ENCODE measurements around the gene SPON1.
A peak's percentile ranks its signal among the peaks of the same experiment; 100 is the strongest.
"Not testable (repeated sequence)": the region's sequence is repeated elsewhere in the genome, so short reads cannot be mapped to it uniquely, and the experiment has no call there.

Gene SPON1

GRCh38 chr11:13929395-13929891 is 33.1 kb upstream of the SPON1 start:
- Histone ChIP-seq H3K4me3 (ENCODE audit: control insufficient read depth in 1 of 7, extremely low read depth in 1 of 7, insufficient read depth in 4 of 7, low read depth in 2 of 7, low read length in 6 of 7) (no peak overlapping the region), H3K36me3 (ENCODE audit: control insufficient read depth in 4 of 4, insufficient read depth in 4 of 4, low read length in 3 of 4) (no peaks in the 10 kb centered on the region), H3K27me3 (replicated peaks in 2 of 5; ENCODE audit: control insufficient read depth in 4 of 5, insufficient read depth in 5 of 5, low read length in 4 of 5) (no peaks in the 10 kb centered on the region), H3K4me1 (ENCODE audit: control extremely low read depth in 1 of 4, control insufficient read depth in 4 of 4, insufficient read depth in 4 of 4, low read length in 3 of 4) (peaks cover 1 to 27% (median 9%) of the 10 kb centered on the region in 4 experiments), H3K27ac (ENCODE audit: insufficient read depth in 1 of 2, low read depth in 1 of 2, low read length in 2 of 2, poor library complexity in 1 of 2, severe bottlenecking in 2 of 2) (no peak overlapping the region), H3K9me3 (ENCODE audit: control extremely low read depth in 1 of 5, control insufficient read depth in 4 of 5, insufficient read depth in 2 of 5, low read depth in 1 of 5, low read length in 4 of 5) (peaks cover 0 to 2% (median 0%) of the 10 kb centered on the region in 5 experiments)
- POLR2A ChIA-PET, result no interaction called here
- CTCF ChIA-PET, result no interaction called here
- DNase-seq, result no peak
- WGBS (ENCODE audit: insufficient coverage), result 95% methylated on average over 3 of the region's 3 CpGs

- WGBS (ENCODE audit: insufficient coverage), result 86% methylated on average over 2 of the region's 4 CpGs
- Histone ChIP-seq H3K4me3 (ENCODE audit: control insufficient read depth in 1 of 7, extremely low read depth in 1 of 7, insufficient read depth in 4 of 7, low read depth in 2 of 7, low read length in 6 of 7) (no peak overlapping the region), H3K36me3 (ENCODE audit: control insufficient read depth in 4 of 4, insufficient read depth in 4 of 4, low read length in 3 of 4) (no peaks in the 10 kb centered on the region), H3K27ac (ENCODE audit: insufficient read depth in 1 of 2, low read depth in 1 of 2, low read length in 2 of 2, poor library complexity in 1 of 2, severe bottlenecking in 2 of 2) (no peak overlapping the region), H3K4me1 (ENCODE audit: control extremely low read depth in 1 of 4, control insufficient read depth in 4 of 4, insufficient read depth in 4 of 4, low read length in 3 of 4) (peaks cover 0 to 11% (median 1%) of the 10 kb centered on the region in 4 experiments), H3K9me3 (ENCODE audit: control extremely low read depth in 1 of 5, control insufficient read depth in 4 of 5, insufficient read depth in 2 of 5, low read depth in 1 of 5, low read length in 4 of 5) (peaks cover 0 to 2% (median 0%) of the 10 kb centered on the region in 5 experiments), H3K27me3 (replicated peaks in 2 of 5; ENCODE audit: control insufficient read depth in 4 of 5, insufficient read depth in 5 of 5, low read length in 4 of 5) (no peaks in the 10 kb centered on the region)
- DNase-seq, result no peak
- ChIA-PET POLR2A (no interaction called here), CTCF (interaction anchor here (1.8 kb wide), 1 partner anchor 155 kb away, joined by 3 read pairs; no protein-coding TSS in a partner anchor)
Observed at GRCh38 chr11:13931356-13931755, 31.2 kb upstream of the SPON1 start.

- not testable (repeated sequence) for H3K27ac ChIP-seq (ENCODE audit: insufficient read depth in 1 of 2, low read depth in 1 of 2, low read length in 2 of 2, poor library complexity in 1 of 2, severe bottlenecking in 2 of 2)
- 83% methylated on average over 1 of the region's 4 CpGs for WGBS (ENCODE audit: insufficient coverage)
Observed at GRCh38 chr11:13937154-13937553, 25.4 kb upstream of the SPON1 start.

GRCh38 chr11:13938829-13939228 is 23.7 kb upstream of the SPON1 start:
- H3K4me3 ChIP-seq (ENCODE audit: control insufficient read depth in 1 of 7, extremely low read depth in 1 of 7, insufficient read depth in 4 of 7, low read depth in 2 of 7, low read length in 6 of 7); POLR2A ChIA-PET; H3K27me3 ChIP-seq (replicated peaks in 2 of 5; ENCODE audit: control insufficient read depth in 4 of 5, insufficient read depth in 5 of 5, low read length in 4 of 5); H3K9me3 ChIP-seq (ENCODE audit: control extremely low read depth in 1 of 5, control insufficient read depth in 4 of 5, insufficient read depth in 2 of 5, low read depth in 1 of 5, low read length in 4 of 5); H3K4me1 ChIP-seq (ENCODE audit: control extremely low read depth in 1 of 4, control insufficient read depth in 4 of 4, insufficient read depth in 4 of 4, low read length in 3 of 4); H3K36me3 ChIP-seq (ENCODE audit: control insufficient read depth in 4 of 4, insufficient read depth in 4 of 4, low read length in 3 of 4); DNase-seq; H3K27ac ChIP-seq (ENCODE audit: insufficient read depth in 1 of 2, low read depth in 1 of 2, low read length in 2 of 2, poor library complexity in 1 of 2, severe bottlenecking in 2 of 2): not testable (repeated sequence)
- CTCF ChIA-PET, result interaction anchor here (1.7 kb wide), 1 partner anchor 12 kb away, joined by 4 read pairs; no protein-coding TSS in a partner anchor
- WGBS (ENCODE audit: insufficient coverage), result 99% methylated on average over 9 of the region's 10 CpGs

More at GRCh38 chr11:13937154-13937553, 25.4 kb upstream of the SPON1 start:
- POLR2A ChIA-PET; CTCF ChIA-PET; H3K4me1 ChIP-seq (ENCODE audit: control extremely low read depth in 1 of 4, control insufficient read depth in 4 of 4, insufficient read depth in 4 of 4, low read length in 3 of 4); H3K36me3 ChIP-seq (ENCODE audit: control insufficient read depth in 4 of 4, insufficient read depth in 4 of 4, low read length in 3 of 4); H3K4me3 ChIP-seq (ENCODE audit: control insufficient read depth in 1 of 7, extremely low read depth in 1 of 7, insufficient read depth in 4 of 7, low read depth in 2 of 7, low read length in 6 of 7); H3K27me3 ChIP-seq (replicated peaks in 2 of 5; ENCODE audit: control insufficient read depth in 4 of 5, insufficient read depth in 5 of 5, low read length in 4 of 5); DNase-seq; H3K9me3 ChIP-seq (ENCODE audit: control extremely low read depth in 1 of 5, control insufficient read depth in 4 of 5, insufficient read depth in 2 of 5, low read depth in 1 of 5, low read length in 4 of 5): not testable (repeated sequence)

- H3K4me3 ChIP-seq (ENCODE audit: control insufficient read depth in 1 of 7, extremely low read depth in 1 of 7, insufficient read depth in 4 of 7, low read depth in 2 of 7, low read length in 6 of 7), result no peak overlapping the region
- no peak overlapping the region for H3K27ac ChIP-seq (ENCODE audit: insufficient read depth in 1 of 2, low read depth in 1 of 2, low read length in 2 of 2, poor library complexity in 1 of 2, severe bottlenecking in 2 of 2)
- CTCF ChIA-PET, result interaction anchor here (1.2 to 1.7 kb wide), 3 partner anchors 12 to 14 kb away, joined by 3 to 4 read pairs (median 3); no protein-coding TSS in a partner anchor
- peaks cover 0 to 2% (median 0%) of the 10 kb centered on the region in 5 experiments for H3K9me3 ChIP-seq (ENCODE audit: control extremely low read depth in 1 of 5, control insufficient read depth in 4 of 5, insufficient read depth in 2 of 5, low read depth in 1 of 5, low read length in 4 of 5)
- H3K27me3 ChIP-seq (replicated peaks in 2 of 5; ENCODE audit: control insufficient read depth in 4 of 5, insufficient read depth in 5 of 5, low read length in 4 of 5), result peaks cover 0 to 2% (median 0%) of the 10 kb centered on the region in 5 experiments
- DNase-seq, result peak in 1 of 3 donors; percentile 26
- no peaks in the 10 kb centered on the region for H3K36me3 ChIP-seq (ENCODE audit: control insufficient read depth in 4 of 4, insufficient read depth in 4 of 4, low read length in 3 of 4)
- POLR2A ChIA-PET, result interaction anchor here (0.6 kb wide), 2 partner anchors 24 to 66 kb away, joined by 3 to 4 read pairs; no protein-coding TSS in a partner anchor
- H3K4me1 ChIP-seq (ENCODE audit: control extremely low read depth in 1 of 4, control insufficient read depth in 4 of 4, insufficient read depth in 4 of 4, low read length in 3 of 4), result peaks cover 0 to 6% (median 0%) of the 10 kb centered on the region in 4 experiments
- WGBS (ENCODE audit: insufficient coverage), result 85% methylated on average over 7 of the region's 8 CpGs
Observed at GRCh38 chr11:13939961-13940906, 22.3 kb upstream of the SPON1 start.

- ChIA-PET CTCF (interaction anchor here (1.2 kb wide), 2 partner anchors 12 to 14 kb away, joined by 3 read pairs; no protein-coding TSS in a partner anchor), POLR2A (interaction anchor here (0.6 kb wide), 1 partner anchor 67 kb away, joined by 3 read pairs; no protein-coding TSS in a partner anchor)
- DNase-seq, result no peak
- H3K27ac ChIP-seq (ENCODE audit: insufficient read depth in 1 of 2, low read depth in 1 of 2, low read length in 2 of 2, poor library complexity in 1 of 2, severe bottlenecking in 2 of 2), result no peak overlapping the region
- peaks cover 0 to 2% (median 0%) of the 10 kb centered on the region in 5 experiments for H3K9me3 ChIP-seq (ENCODE audit: control extremely low read depth in 1 of 5, control insufficient read depth in 4 of 5, insufficient read depth in 2 of 5, low read depth in 1 of 5, low read length in 4 of 5)
- H3K4me3 ChIP-seq (ENCODE audit: control insufficient read depth in 1 of 7, extremely low read depth in 1 of 7, insufficient read depth in 4 of 7, low read depth in 2 of 7, low read length in 6 of 7), result no peak overlapping the region
- peaks cover 0 to 2% (median 0%) of the 10 kb centered on the region in 5 experiments for H3K27me3 ChIP-seq (replicated peaks in 2 of 5; ENCODE audit: control insufficient read depth in 4 of 5, insufficient read depth in 5 of 5, low read length in 4 of 5)
- no peaks in the 10 kb centered on the region for H3K36me3 ChIP-seq (ENCODE audit: control insufficient read depth in 4 of 4, insufficient read depth in 4 of 4, low read length in 3 of 4)
- no CpG with 5 or more reads among the region's 1 CpG for WGBS (ENCODE audit: insufficient coverage)
- peaks cover 0 to 6% (median 0%) of the 10 kb centered on the region in 4 experiments for H3K4me1 ChIP-seq (ENCODE audit: control extremely low read depth in 1 of 4, control insufficient read depth in 4 of 4, insufficient read depth in 4 of 4, low read length in 3 of 4)
Observed at GRCh38 chr11:13940907-13941256, 21.6 kb upstream of the SPON1 start.
